Upper lobe of left lung (tissue), 6 donors: ENCODE measurements around the gene SLC7A6OS. TPM values are rescaled to one million over a fixed set of nuclear protein-coding genes. Genes with fewer than 3 reads are reported as not detected.

Experiments
- ATAC-seq, 2 donors: fragments of 200-7000 bp; cut with Tn5 transposase; one replicate each; pipeline ENCODE4 v1.9.1; 2022; ENCODE audit warnings: mild to moderate bottlenecking in 2 of 2, moderate library complexity in 2 of 2; ENCODE audit not compliant: low FRiP score in 2 of 2
- DNase-seq, 2 donors: peaks; one replicate each; pipeline ENCODE4 v3.0.0-alpha.2; 2019 to 2020
- H3K27ac ChIP-seq, 4 donors: fragments of 200-600 bp; sonication (generic); one replicate each; pipeline ENCODE4 v1.5.1; 2016 to 2019
- H3K27me3 ChIP-seq, 4 donors: fragments of 200-600 bp; sonication (generic); one replicate each; pipeline ENCODE4 v1.5.1; 2017 to 2019
- H3K36me3 ChIP-seq, 4 donors: fragments of 200-600 bp; sonication (generic); one replicate each; pipeline ENCODE4 v1.5.1; 2016 to 2019
- H3K4me1 ChIP-seq, 4 donors: fragments of 200-600 bp; sonication (generic); one replicate each; pipeline ENCODE4 v1.5.1; 2018 to 2019
- H3K4me3 ChIP-seq, 4 donors: fragments of 200-600 bp; sonication (generic); one replicate each; pipeline ENCODE4 v1.5.1; 2017 to 2019; ENCODE audit warnings: mild to moderate bottlenecking in 2 of 4, moderate library complexity in 1 of 4
- H3K9me3 ChIP-seq, 4 donors: fragments of 200-600 bp; sonication (generic); one replicate each; pipeline ENCODE4 v1.5.1; 2018 to 2019
- CTCF ChIP-seq, 6 experiments: fragments of 450-650 bp in 4 of 6; fragments of 200-600 bp in 2 of 6; sonication (generic) in 2 of 6; IDR thresholded peaks; one replicate each; pipeline ENCODE4 v1.5.1; 2016 to 2019; ENCODE audit warnings: antibody characterized with exemption in 6 of 6
- EP300 ChIP-seq, 4 donors: sonication (generic); formaldehyde crosslinking; IDR thresholded peaks; one replicate each; pipeline ENCODE4 v1.5.1; 2017; ENCODE audit warnings: antibody characterized with exemption in 4 of 4, control low read depth in 2 of 4
- POLR2A ChIP-seq, 4 donors: fragments of 450-650 bp; IDR thresholded peaks; one replicate each; pipeline ENCODE4 v1.5.1; 2016 to 2017; ENCODE audit warnings: antibody characterized with exemption in 4 of 4, mild to moderate bottlenecking in 2 of 4
- POLR2AphosphoS5 ChIP-seq, 2 donors: sonication (generic); formaldehyde crosslinking; IDR thresholded peaks; one replicate each; pipeline ENCODE4 v1.5.1; 2017; ENCODE audit warnings: antibody characterized with exemption in 2 of 2
- WGBS, 2 donors: methylation state at CpG; one replicate each; pipeline ENCODE4 v1.1.5; 2017 to 2018; 5-methylcytosine and 5-hydroxymethylcytosine counted together
- total RNA-seq, 6 donors: library from RNA; depleted of rRNA in 4 of 6; stranded (reverse); fragments of >200 nt in 4 of 6; gene quantifications; one replicate each; pipeline versions ENCODE4 v1.1.0 to v1.2.1, GENCODE V29; 2016 to 2021
- donor health status: DM: no; HTN: no; CAD: no; lungs with moderate emphysema.
- donor health status: DM: no; HTN: yes; CAD: no; lungs with severe emphysema.

Gene SLC7A6OS
- total RNA-seq, 6 donors from 2014 or later: 9.9 to 35.6 (median 18.5) TPM

DNA sequence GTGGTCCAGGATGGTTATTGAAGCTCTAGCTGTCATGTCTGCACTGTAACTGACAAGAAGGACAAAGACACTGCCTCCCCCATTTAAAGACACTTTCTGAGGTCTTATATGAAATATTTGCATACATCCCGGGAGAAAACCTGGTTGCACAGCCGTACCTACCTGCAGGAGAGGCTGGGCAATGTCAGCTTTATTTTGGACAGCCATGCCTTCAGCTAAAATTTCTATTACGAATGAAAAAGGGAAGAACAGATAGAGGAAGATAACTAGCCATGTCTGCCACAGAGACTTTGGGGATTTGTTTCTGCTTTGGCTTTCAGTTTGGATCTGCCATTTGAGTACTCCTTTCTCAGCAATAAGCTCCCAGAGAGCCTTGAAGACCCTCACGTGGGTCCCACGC lies 27.4 kb downstream of the SLC7A6OS start:
- no peaks in the 10 kb centered on the region for H3K27me3 ChIP-seq
- ATAC-seq (no peak), DNase-seq (no peak)
- H3K9me3 ChIP-seq: no peaks in the 10 kb centered on the region
- H3K4me3 ChIP-seq: no peak overlapping the region
- peaks cover 0 to 19% (median 8%) of the 10 kb centered on the region in 4 donors for H3K36me3 ChIP-seq
- 57 to 65% methylated on average over 5 of the region's 5 CpGs for WGBS, 2 donors
- peak overlapping the region in 3 of 4 donors; percentile 7 to 65 (median 23) for H3K27ac ChIP-seq
- no peak for TF ChIP-seq POLR2A (IDR thresholded peaks at IDR 0.05)
- no peak for TF ChIP-seq POLR2AphosphoS5 (IDR thresholded peaks at IDR 0.05)
- no peak for TF ChIP-seq EP300 (IDR thresholded peaks at IDR 0.05)
- no peak for TF ChIP-seq CTCF (IDR thresholded peaks at IDR 0.05)
- peaks cover 17 to 61% (median 52%) of the 10 kb centered on the region in 4 donors for H3K4me1 ChIP-seq

DNA sequence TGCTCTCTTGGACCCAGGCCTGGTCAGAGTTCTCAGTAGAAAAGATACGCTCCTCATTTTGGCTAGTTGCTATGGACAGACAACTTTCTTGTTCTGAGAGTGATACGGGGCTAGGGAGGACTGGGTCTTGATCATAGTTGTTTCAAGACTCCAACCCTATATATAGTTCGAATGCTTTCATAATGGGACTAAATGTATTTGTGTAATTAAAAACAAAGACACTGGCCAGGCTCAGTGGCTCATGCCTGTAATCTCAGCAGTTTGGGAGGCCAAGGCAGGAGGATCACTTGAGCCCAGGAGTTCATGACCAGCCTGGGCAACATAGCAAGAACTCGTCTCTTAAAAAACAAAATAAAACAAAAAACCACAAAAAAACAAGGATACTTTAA lies 28.7 kb downstream of the SLC7A6OS start:
- WGBS, 2 donors: 79 to 97% methylated on average over 4 of the region's 4 CpGs
- Histone ChIP-seq H3K36me3 (peaks cover 0 to 23% (median 7%) of the 10 kb centered on the region in 4 donors), H3K27me3 (no peaks in the 10 kb centered on the region), H3K4me3 (no peak overlapping the region), H3K4me1 (peaks cover 17 to 55% (median 45%) of the 10 kb centered on the region in 4 donors), H3K27ac (no peak overlapping the region), H3K9me3 (no peaks in the 10 kb centered on the region)
- no peak for TF ChIP-seq EP300 (IDR thresholded peaks at IDR 0.05)
- no peak for TF ChIP-seq POLR2AphosphoS5 (IDR thresholded peaks at IDR 0.05)
- no peak for TF ChIP-seq POLR2A (IDR thresholded peaks at IDR 0.05)
- TF ChIP-seq CTCF (IDR thresholded peaks at IDR 0.05): no peak
- ATAC-seq (no peak), DNase-seq (no peak)

- DNase-seq (no peak), ATAC-seq (no peak)
- Histone ChIP-seq H3K27me3 (no peaks in the 10 kb centered on the region), H3K27ac (no peak overlapping the region), H3K9me3 (no peaks in the 10 kb centered on the region), H3K4me3 (no peak overlapping the region), H3K36me3 (peaks cover 0 to 23% (median 7%) of the 10 kb centered on the region in 4 donors), H3K4me1 (peaks cover 17 to 56% (median 44%) of the 10 kb centered on the region in 4 donors)
- WGBS, 2 donors: 84 to 87% methylated on average over 4 of the region's 4 CpGs
- no peak for TF ChIP-seq EP300 (IDR thresholded peaks at IDR 0.05)
- TF ChIP-seq POLR2A (IDR thresholded peaks at IDR 0.05): no peak
- no peak for TF ChIP-seq CTCF (IDR thresholded peaks at IDR 0.05)
- no peak for TF ChIP-seq POLR2AphosphoS5 (IDR thresholded peaks at IDR 0.05)
Measured at GRCh38 chr16:68281368-68282063, 29.2 kb downstream of the SLC7A6OS start.

GRCh38 chr16:68279726-68280558 lies 30.8 kb downstream of the SLC7A6OS start:
- Histone ChIP-seq H3K4me3 (no peak overlapping the region), H3K27me3 (no peaks in the 10 kb centered on the region), H3K4me1 (peaks cover 11 to 54% (median 34%) of the 10 kb centered on the region in 4 donors), H3K36me3 (peaks cover 0 to 26% (median 9%) of the 10 kb centered on the region in 4 donors), H3K9me3 (no peaks in the 10 kb centered on the region), H3K27ac (peak overlapping the region in 1 of 4 donors; percentile 4)
- WGBS, 2 donors: 83 to 90% methylated on average over 13 of the region's 13 CpGs
- ATAC-seq: no peak
- no peak for DNase-seq
- TF ChIP-seq POLR2A (IDR thresholded peaks at IDR 0.05) (no peak), POLR2AphosphoS5 (IDR thresholded peaks at IDR 0.05) (no peak), CTCF (IDR thresholded peaks at IDR 0.05) (no peak), EP300 (IDR thresholded peaks at IDR 0.05) (no peak)
